HFFc6 (cell line): Measurements from ENCODE around the gene FXN. TPM values are rescaled to one million over a fixed set of nuclear protein-coding genes. Genes with fewer than 3 reads are reported as not detected.

ENCODE experiments used
- DNase-seq: peaks from one replicate; pipeline ENCODE4 v3.0.0-alpha.2; 2018
- H3K27ac Mint-ChIP-seq: 2 replicates; pipeline ENCODE4 v1.8.0; 2020; ENCODE audit warnings: mild to moderate bottlenecking, mixed read lengths
- H3K27me3 Mint-ChIP-seq: 2 replicates; pipeline ENCODE4 v1.8.0; 2021; ENCODE audit warnings: mild to moderate bottlenecking, moderate library complexity, mixed read lengths; ENCODE audit not compliant: insufficient read depth
- H3K36me3 Mint-ChIP-seq: 2 replicates; pipeline ENCODE4 v1.8.0; 2021; ENCODE audit warnings: low read depth, mixed read lengths
- H3K4me1 Mint-ChIP-seq: 2 replicates; pipeline ENCODE4 v1.8.0; 2020; ENCODE audit warnings: low read depth, mixed read lengths
- H3K4me3 Mint-ChIP-seq: 2 replicates; pipeline ENCODE4 v1.8.0; 2020; ENCODE audit warnings: mild to moderate bottlenecking, moderate library complexity, mixed read lengths
- H3K9me3 Mint-ChIP-seq: 2 replicates; pipeline ENCODE4 v1.8.0; 2020; ENCODE audit warnings: mild to moderate bottlenecking, mixed read lengths
- CTCF ChIP-seq: fragments of 200-600 bp; sonication (generic); IDR thresholded peaks from 2 replicates; pipeline ENCODE4 v1.5.0; 2021; ENCODE audit warnings: antibody characterized with exemption, mild to moderate bottlenecking
- total RNA-seq, 6 experiments: library from RNA; stranded (reverse); fragmentation: NEBNext Ultra II Directional; extraction: Animal tissue kit (Norgen Biotek cat#: 25700); gene quantifications; 2 replicates in 1 of 6; 3 replicates in 5 of 6; pipeline ENCODE4 v1.2.3, GENCODE V29; 2021

The FXN gene
- total RNA-seq, 6 experiments from 2014 or later: 17.3 to 22.3 (median 18.5) TPM

GRCh38 chr9:68997666-68998065 is 37.9 kb upstream of the FXN start:
- TF ChIP-seq CTCF: no peak
- no peak for DNase-seq
- Mint-ChIP-seq H3K4me3 (no peak overlapping the region), H3K9me3 (no peaks in the 10 kb centered on the region), H3K4me1 (no peaks in the 10 kb centered on the region), H3K36me3 (no peaks in the 10 kb centered on the region), H3K27ac (no peak overlapping the region), H3K27me3 (peaks cover 17% of the 10 kb centered on the region)

DNA sequence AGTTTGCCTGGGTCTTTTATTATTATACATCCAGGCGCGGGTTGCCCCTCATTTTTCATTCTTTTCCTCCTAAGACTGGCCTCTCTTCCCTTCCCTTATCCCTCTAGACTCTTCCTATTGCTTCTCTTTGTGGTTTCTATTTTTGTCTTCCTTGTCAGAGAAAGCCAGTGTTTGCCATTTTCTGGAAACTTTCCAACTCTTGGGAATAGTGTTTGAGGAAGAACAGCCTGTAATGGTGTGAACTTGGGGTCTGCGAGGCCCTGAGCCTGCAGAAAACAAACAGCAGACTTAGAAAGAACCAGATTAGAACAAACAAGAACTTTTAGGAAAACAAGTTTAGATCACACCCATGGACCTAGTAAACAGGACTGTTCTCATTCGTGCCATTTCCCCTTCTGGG is 37.2 kb upstream of the FXN start:
- no peak overlapping the region for H3K4me3 Mint-ChIP-seq
- H3K4me1 Mint-ChIP-seq: no peaks in the 10 kb centered on the region
- no peak for DNase-seq
- H3K27me3 Mint-ChIP-seq: peaks cover 13% of the 10 kb centered on the region
- no peak overlapping the region for H3K27ac Mint-ChIP-seq
- no peak for TF ChIP-seq CTCF
- no peaks in the 10 kb centered on the region for H3K9me3 Mint-ChIP-seq
- no peaks in the 10 kb centered on the region for H3K36me3 Mint-ChIP-seq

- H3K36me3 Mint-ChIP-seq: no peaks in the 10 kb centered on the region
- no peak overlapping the region for H3K4me3 Mint-ChIP-seq
- peaks cover 12% of the 10 kb centered on the region for H3K27me3 Mint-ChIP-seq
- H3K27ac Mint-ChIP-seq: no peak overlapping the region
- no peaks in the 10 kb centered on the region for H3K9me3 Mint-ChIP-seq
- DNase-seq: no peak
- H3K4me1 Mint-ChIP-seq: no peaks in the 10 kb centered on the region
- no peak for TF ChIP-seq CTCF
Observed at GRCh38 chr9:68998812-68999211, 36.7 kb upstream of the FXN start.

DNA sequence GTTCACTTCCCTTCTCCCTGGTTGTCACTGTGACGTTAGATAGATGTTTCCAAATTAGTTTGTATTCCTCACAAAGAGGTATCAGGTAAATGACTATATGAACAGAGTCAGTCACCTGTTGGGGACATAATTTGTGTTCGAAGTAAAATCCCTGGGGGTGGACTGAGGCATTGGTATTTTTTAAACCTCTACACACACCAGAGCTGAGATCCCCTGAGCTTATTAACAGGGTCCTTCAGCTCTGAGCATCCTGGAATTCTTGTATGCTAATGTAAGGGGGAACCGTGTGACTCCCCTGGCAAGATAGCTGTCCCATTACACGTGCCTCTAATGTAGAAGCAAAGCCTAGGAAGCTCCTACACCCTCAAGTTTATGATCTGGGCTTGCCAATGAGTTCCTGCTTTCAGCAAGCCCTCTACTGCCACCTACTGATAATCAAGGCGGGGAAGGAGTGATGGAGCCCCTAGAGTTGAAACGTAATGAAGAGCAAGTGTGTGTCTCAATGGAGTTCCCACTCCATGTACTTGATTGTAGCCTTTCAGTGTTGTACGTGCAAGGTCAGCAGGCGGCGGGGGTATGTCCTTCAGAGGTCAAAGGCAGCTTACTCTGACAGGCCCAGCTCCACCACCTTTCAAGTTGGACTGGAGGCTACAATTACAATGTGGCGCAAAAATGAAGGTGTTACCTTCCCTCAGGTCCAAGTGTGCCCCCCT is 36.0 kb upstream of the FXN start:
- Mint-ChIP-seq H3K4me1 (no peaks in the 10 kb centered on the region), H3K36me3 (no peaks in the 10 kb centered on the region), H3K27me3 (peaks cover 12% of the 10 kb centered on the region), H3K9me3 (no peaks in the 10 kb centered on the region), H3K4me3 (no peak overlapping the region), H3K27ac (no peak overlapping the region)
- peak; percentile 72 for DNase-seq
- peak; percentile 82 for TF ChIP-seq CTCF

DNA sequence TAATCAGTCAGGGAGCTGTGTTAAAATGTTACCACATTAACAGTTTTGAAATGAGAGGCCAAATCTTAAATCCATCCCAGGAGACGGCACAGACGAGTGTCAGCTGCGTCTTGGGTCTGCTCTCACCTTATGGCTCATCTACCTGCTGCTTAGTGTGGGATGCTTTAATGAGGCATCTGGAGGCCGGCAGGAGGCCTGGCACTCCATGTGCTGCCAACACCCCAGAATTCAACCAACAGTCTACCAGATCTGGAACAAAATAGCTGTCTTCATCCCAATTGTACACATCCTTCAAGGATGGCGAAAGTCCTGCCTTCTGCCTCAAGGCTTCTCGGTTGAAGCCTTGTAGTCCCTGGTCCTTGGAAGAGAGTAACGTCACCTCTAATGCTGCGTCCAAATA is 33.6 kb upstream of the FXN start:
- Mint-ChIP-seq H3K27me3 (peaks cover 6% of the 10 kb centered on the region), H3K27ac (no peak overlapping the region), H3K4me1 (no peaks in the 10 kb centered on the region), H3K9me3 (no peaks in the 10 kb centered on the region), H3K36me3 (no peaks in the 10 kb centered on the region), H3K4me3 (no peak overlapping the region)
- TF ChIP-seq CTCF: no peak
- no peak for DNase-seq
